SIG-M5 treated with dmso at 0.1 percent for 504 hours (cell line): Measurements from ENCODE around the gene TOPBP1.
"Not testable (repeated sequence)": the region's sequence is repeated elsewhere in the genome, so short reads cannot be mapped to it uniquely, and the experiment has no call there.

Experiments
- DNase-seq: peaks from one replicate; lab custom pipeline; 2025; ENCODE audit not compliant: unreplicated experiment; lab: John Stamatoyannopoulos, UW

Gene TOPBP1

DNA sequence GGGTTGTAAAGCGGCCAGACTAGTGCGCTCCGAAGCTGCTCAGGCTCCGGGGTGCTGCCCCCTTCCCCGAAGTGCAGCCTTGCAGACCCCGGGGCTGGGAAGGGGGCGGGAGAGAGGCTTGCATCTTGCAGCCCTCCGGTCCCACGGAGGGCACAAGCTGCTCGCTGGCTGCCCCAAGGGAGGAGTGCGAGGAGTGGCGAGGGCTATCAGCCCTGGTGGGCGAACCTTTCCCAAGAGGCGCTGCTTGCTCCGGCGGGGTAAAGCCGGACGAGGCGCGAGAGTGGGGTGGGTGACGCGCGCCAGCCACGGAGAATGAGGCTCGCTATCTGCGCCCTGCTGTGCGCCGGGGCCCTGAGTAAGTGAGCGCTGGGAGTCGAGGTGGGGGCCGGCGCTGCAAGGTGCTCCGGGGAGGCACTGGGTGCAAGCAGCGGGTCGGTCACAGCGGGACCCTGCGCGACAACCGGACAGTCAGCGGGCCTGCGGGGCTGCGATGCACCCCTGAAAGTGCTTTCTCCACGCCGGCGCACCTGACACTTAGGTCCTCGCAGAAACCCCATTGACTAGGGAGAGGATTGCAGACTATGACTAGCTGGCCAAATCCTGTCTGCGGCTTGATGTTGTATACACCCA is 12.7 kb upstream of the TOPBP1 start:
- no peak for DNase-seq

DNA sequence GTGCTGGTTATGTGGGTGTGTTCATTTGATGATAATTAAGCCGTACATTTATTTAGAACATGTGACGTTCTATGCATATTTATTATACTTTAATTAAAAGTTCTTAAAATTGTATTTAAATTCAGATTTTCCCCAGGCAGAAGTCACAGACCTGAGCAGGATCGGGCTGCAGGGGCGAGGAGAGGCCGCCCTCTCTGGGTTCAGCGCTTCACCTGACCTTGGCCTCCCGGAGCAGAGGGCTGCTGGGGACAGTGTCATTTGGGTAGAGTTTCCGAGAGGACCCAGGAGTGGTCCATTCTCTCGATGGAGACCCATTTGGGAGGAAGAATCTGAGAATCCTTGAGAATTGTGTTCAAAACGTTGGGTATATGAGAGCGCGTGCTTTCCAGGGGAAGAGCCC is 12.0 kb upstream of the TOPBP1 start:
- DNase-seq: no peak

DNA sequence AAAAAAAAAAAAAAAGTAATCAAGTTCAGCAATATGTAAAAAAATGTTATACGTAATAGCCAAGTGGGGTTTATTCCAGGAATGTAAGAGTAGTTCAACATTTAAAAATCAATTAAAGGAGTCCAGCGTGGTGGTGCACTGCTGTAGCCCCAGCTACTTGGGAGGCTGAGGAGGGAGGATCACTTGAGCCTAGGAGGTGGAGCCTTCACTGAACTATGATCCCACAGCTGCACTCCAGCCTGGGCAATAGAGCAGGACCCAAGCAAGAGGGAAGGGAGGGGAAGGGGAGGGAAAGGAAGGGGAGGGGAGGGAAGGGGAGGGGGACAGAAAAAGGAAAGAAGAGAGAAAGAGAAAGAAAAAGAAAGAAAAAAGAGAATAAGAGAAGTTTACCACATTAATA is 10.7 kb upstream of the TOPBP1 start:
- DNase-seq: no peak

DNA sequence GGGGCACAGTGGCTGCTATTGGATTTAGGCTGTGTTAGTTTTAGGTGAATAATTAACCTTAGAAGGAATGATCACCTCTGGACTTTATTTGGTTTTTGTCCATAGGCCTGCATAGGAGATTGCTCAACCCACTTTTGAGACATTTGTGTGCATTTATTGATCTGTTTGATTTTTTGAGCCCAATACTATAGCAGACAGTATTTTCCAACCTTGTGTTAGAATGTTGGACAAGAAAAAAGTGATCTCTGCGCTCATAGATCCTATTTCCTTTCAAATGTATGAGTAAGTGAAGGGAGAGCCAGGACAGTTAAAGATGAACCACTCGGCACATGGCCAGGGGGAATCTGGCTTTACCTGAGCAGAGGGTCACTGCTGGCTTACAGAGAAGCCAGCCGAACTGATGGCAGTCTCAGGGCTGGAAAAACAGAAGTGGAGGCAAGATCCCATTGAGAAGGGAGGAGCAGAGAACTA is 8.8 kb upstream of the TOPBP1 start:
- DNase-seq: no peak

DNA sequence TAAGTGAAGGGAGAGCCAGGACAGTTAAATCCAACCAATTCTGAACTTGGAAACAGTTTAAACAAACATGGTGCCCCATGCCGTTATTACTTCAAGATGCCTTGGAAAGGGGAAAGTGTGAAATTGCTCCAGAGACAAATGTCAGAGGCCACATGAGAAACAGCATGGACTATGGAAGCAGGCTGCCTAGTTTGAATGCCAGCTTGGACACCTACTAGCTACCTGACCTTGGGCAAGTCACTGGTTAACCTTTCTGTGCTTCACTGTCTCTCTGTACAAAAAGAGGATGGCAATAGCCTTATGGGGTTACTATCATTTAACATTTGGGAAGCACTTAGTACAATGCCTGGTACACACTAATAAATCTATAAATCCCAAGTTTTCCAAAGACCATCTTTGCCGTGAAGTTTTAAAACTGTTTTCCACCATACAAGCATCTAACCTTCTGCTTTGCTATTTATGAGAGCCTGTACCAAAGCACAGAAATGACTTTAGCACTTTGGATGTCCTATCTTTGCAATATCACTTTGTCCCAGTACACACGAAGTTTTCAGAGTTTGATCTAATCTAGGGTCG is 8.3 kb upstream of the TOPBP1 start:
- no peak for DNase-seq

DNA sequence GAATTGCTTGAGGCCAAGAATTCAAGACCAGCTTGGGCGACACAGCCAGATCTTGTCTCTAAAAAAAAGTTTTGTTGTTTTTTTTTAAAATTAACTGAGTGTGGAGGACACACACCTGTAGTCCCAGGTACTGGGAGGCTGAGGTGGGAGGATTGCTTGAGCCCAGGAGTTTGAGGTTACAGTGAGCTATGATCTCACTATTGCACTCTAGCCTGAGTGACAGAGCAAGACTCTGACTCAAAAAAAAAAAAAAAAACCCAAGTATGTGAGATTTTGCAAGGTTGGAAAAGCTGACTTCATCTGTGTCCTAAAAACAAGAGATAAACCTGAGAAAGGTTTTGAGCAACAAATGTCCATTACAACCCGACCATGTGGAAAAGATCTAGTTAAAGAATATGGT is 5.4 kb upstream of the TOPBP1 start:
- no peak for DNase-seq

DNA sequence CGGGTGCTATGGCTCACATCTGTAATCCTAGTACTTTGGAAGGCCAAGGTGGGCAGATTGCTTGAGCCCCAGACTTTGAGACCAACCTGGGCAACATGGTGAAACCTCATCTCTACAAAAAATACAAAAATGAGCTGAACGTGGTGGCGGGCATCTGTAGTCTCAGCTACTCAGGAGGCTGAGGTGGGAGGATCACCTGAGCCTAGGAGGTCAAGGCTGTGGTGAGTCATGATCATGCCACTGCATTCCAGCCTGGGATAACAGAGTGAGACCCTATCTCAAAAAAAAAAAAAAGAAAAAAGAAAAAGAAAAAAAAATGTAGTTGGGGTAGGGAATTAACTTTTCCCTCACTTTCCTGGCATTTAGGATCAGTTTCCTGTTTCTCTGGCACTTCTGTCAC is 3.4 kb upstream of the TOPBP1 start:
- DNase-seq: not testable (repeated sequence)

DNA sequence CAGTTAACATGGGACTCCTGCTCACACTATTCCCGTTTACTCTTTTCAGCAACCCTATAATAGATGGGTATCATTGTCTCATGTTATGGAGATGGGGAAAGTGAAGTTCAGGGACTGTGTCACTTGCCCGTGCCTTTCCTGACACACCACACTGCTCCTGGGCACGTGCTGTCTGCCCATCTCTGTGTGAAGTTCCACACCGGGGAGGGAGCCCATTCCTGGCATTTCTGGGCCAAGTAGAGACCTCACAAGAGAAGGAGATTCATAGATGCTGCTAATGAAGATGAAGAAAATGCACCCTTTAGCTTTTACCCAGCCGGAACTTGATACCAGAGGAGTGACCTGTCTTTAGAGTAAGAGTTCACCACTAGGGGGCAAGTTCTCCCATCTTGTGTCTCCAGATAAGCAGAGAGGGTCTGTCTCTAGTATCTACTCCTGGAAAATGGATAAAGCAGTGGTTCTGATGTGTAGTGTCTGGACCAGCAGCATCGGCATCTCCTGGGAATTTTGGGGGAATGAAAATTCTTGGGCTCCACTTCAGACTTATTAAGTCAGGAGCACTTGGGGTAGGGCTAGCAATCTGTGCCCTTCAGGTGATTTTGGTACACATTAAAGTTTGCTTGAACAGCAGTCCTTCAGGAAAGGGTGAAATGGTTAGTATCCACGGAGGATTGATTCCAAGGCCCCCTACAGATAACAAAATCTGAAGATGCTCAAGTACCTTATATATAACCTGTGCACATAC is 2.0 kb upstream of the TOPBP1 start:
- peak; percentile 84 for DNase-seq

DNA sequence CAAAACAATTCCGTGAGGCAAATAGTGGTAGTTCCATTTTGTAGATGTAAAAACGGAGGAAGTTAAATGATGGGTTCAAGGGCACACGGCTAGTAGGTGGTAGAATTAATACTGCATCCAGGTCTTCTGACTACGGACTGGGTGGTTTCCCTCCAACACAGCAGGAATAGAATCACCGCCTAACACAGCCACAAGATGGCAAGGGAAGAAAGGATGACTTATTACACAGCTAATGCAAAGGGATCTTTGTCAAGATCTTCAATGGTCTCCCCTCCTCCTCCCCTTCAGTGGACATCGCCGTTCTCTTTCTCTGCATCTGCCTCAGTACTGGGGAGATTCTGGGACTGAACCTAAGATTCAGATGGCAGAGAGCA is 524 bp upstream of the TOPBP1 start:
- DNase-seq: peak; percentile 31

DNA sequence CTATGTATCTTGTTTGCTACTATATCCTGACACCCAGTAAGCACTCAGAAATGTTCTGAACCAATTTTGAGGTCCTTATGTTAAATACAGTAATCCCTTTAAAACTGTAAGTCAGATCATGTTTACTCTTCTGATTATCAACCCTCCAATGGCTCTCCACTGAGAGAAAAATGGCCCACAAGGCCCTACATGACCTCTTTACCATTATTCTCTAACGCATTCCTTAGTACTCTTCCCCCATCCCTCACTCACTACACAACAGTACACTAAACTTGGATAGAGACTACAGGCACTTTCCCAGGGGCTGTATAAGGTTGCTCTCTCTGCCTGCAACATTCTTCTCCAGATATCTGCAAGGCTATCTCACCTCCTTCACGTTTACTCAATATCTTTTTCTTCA is 1.9 kb downstream of the TOPBP1 start:
- no peak for DNase-seq

DNA sequence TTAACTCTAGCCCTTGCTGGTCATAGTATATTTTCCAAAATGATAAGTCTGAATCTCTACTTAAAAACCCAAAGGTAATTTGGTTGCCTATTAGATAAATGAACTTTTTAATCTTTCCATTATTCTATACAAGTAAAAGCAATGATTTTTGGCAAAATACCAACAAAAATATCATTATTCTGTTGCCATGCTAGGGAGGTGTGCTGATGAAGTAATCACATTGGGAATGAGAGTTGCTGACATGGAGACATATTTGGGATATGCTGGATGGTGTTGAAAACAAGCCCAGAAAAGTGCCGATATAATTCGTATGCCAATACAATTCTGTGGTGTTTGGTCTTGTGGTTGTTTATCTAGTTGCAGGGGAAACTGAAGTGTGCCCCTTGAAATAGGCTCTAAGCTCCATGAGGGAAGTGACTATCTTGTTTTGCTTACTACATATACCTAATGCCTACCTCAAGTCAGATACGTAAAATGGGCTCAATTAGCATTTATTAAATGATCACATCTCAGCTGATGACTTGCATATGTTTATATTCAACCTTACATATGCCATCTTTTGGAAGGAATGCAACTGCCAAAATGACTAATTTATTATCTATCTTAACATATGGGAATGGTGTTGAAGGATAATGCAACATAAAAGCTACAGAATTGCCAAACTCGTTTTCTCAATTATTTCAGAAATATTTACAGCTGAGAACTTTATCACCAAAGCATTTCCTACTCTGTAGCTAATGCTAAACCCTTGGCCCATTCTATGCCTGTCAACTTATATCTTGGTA is 5.8 kb downstream of the TOPBP1 start:
- DNase-seq: no peak

DNA sequence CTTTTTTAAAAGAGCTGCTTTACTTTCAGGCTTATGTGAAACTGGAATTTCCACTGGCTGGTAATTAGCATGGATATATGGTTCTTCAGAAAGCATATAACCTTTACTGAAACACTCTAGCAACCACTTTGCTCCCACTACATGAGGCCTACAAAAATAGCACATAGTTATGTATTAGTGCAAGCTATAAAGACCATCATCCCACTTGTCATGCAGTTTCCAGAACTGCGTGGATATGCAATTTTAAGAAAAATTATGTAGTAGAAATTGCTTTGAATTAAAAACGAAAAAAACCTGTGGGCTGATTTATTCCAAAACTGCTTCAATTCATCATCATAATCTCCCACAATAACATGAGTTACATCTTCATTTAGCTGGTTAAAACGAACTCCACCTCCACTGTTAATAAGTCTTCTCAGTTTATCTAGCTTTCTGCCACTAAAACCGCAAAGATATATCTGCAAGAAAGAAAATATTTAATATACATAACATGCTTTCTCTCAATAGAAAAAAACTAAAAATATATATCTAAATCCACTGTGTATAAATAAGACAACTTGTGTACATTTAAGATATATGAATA is 12.2 kb downstream of the TOPBP1 start:
- no peak for DNase-seq

DNA sequence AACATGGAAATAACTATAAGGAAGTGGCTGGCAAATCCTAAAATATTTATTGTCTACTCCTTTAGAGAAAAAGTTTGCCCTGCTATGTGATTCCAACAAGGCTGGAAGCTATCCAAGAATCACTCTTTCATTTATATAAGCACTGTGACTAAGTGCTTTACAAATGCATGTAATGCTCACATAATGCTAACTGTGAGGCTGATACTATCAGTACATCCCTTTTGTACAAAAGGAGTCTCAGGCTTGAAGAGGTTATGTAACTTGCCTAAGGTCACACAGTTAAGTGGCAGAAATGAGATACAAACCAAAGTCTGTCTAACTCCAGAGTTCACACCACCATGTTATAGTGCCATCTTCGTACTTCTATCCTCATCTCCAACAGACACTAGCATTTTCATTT is 17.0 kb downstream of the TOPBP1 start:
- peak; percentile 48 for DNase-seq

DNA sequence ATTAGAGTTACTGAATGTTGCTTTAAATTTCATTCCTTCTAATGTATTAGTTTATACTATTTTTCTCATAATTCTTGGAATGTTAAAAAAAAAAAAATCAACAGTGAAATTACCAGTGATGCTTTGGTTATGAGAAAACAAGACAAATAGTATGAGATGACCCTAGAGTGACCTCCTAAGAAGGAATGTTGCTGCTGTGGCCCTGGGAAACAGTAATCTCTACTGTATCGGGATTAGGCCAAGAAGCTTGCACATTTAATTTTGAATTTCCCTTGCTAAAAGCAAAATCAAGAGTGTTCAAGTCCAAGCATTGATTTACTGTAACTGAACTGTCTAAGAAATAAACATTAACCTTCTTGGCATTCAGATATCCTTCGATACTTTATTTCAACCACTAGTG is 18.1 kb downstream of the TOPBP1 start:
- DNase-seq: no peak

DNA sequence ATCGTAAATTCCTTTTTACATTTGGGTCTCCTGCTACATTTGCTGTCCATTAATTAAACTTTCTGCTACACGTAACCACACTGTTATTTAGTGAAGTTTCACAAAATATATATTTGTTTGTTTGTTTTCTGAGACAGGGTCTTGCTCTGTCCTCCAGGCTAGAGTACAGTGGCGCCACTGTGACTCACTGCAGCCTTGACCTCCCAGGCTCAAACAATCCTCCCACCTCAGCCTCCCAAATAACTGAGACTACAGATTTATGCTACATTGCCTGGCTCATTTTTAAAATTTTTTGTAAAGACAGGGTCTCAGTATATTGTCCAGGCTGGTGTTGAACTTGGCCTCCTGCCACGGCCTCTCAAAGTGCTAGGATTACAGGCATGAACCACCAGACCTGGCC is 20.5 kb downstream of the TOPBP1 start:
- DNase-seq: no peak

DNA sequence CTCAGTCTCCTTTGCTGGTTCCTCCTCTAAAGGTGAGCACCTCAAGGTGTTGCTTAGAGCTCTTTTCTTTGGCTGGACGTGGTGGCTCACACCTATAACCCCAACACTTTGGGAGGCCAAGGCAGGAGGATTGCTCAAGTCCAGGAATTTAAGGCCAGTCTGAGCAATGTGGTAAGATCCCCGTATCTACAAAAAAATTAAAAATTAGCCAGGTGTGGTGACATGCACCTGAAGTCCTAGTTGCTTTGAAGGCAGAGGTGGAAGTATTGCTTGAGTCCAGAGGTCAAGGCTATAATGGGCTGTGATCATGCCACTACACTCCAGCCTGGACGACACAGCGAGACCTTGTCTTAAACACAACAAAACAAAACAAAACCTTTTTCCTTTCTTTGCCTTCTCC is 28.3 kb downstream of the TOPBP1 start:
- DNase-seq: no peak

DNA sequence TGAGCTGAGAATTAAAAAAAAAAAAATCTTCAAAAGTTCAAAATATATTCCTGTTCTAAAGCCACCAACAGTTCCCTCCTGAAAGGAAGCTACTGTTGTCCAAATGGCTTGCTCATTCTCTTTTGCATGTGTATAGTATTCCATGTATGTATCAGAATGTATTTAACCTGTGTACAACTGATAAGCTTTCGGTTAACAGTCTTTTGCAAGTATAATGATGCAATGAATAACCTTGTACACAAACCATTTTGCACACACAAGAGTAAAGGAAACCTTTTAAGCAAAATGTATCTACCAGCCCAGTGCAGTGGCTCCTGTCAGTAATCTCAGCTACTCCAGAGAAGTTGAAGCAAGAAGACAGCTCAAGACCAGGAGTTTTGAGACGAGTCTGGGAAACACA is 32.6 kb downstream of the TOPBP1 start:
- no peak for DNase-seq

DNA sequence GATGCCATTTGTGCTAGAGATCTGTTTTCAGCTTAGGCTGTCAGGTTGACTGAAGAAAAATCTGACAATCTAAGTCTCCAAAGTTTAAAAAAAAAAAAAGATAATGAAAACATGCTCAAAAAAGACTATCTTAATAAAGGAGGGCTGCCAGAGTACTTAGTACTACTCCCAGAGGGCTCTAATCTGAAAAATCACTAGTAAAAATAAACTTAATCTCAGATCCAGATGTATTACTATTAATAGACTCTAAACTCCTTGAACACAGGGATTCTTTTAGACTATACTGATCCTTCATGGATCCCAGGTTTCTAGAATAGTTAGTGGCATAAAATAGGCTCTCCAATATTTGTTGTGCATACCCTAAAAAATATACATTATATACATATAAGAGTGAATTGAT is 34.0 kb downstream of the TOPBP1 start:
- DNase-seq: no peak

DNA sequence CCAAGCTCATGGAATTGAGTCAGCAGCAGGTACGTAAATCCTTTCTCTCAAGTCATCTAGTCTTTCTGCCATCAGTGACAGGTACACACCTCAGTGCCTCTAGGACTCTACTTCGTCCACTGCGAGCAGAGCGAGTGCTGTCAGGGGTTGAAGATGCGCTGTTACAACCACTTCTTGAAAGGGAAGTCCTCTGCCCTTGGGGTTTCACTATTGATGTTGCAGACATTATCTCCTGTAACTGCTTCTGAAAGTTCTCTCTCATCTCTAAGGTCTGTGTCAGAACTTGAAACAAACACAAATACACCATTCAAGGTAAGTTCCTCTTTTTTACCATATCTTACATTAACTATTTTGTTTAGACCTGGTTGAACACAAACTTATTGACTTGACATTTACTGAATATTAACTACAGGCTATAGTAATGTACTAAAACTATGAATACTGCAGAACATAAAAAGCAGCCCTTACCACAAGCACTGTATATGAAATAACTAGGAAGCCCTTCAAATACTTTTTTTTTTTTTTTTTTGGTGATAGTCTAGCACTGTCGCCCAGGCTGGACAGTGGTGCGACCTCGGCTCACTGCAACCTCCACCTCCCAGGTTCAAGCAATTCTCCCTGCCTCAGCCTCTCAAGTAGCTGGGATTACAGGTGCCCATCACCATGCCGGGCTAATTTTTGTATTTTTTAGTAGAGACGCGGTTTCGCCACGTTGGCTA is 41.5 kb downstream of the TOPBP1 start:
- DNase-seq: peak; percentile 1

DNA sequence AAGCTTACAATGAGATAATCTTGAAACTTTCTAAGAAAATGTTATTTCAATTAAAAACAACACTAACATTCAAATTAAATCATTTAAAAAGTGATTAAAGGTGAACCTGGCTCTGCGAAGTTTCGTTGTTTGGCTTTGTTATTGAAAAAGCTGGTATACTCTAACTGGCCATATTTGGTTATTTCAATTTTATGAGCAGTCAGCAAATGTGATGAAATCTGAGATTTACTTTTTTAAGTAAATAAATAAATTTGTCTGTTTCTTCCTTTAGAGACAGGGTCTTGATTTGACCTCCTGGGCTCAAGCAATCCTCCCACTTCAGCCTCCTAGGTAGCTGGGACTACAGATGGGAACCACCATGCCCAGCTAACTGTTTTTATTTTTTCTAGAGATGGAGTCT is 50.2 kb downstream of the TOPBP1 start:
- no peak for DNase-seq

DNA sequence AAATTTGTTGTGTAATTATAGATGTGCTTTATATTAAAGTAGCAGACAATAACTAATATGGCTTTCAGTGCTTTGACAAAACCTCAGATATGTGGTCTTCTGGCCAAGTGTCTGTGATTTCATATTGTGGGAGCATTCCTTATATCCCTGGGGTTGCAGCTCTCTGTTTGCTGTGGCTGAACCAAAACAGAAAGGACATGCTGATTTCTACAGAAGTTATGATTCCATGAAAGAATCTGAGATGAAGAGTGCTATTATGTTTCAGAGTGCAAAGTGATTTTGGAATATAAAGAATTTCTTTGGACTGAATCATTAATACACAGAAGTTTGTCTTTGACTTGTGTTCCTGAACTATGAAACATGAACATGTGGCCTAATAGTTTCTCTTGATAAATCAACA is 51.7 kb downstream of the TOPBP1 start:
- DNase-seq: no peak
